Measurements from ENCODE around the gene CDH15.
"Not testable (repeated sequence)": the region's sequence is repeated elsewhere in the genome, so short reads cannot be mapped to it uniquely, and the experiment has no call there.

Gene CDH15

GRCh38 chr16:89202422-89203215 is 31.1 kb downstream of the CDH15 start:
- DNase-seq = no peak

DNA sequence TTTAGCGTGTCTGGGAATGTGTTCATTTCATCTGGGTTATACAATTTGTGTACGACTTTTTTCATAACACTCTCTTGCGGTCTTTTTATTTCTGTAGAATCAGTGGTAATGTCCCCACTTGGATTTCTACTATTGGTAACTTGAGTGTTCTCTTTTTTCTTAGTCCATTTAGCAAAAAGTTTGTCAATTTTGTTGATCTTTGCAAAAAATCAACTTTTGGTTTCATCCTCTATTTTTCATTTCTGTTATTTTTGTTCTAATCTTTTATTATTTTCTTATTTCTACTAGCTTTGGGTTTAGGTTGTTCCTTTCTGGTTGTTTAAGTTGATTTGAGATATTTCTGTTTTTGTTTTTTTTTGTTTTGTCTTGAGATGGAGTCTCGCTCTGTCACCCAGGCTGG is 36.4 kb downstream of the CDH15 start:
- DNase-seq = no peak

DNA sequence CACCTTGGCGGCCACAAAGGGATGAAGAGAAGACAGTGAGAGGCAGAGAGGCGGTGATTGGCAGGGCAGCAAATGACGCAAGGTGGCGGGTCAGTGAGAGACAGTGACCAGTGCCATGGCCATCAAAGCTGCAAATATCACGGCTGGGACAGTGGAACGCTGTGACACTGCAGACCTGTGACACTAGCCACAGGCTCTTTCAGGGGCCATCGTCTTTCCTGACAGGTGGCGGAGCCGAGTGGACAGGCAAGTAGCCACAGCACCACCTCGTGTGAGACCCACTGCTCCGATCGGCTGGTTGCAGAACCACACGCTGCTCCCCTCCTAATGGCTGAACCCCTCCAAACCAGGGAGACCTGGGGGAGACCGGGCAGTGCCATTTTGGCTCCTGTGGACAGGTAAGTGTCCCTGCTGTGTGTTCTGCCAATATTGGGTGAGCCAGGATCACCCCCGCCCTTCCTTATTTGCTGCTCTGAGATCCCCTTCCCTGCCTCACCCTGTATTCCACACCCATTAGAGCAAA is 38.0 kb downstream of the CDH15 start:
- DNase-seq = no peak

DNA sequence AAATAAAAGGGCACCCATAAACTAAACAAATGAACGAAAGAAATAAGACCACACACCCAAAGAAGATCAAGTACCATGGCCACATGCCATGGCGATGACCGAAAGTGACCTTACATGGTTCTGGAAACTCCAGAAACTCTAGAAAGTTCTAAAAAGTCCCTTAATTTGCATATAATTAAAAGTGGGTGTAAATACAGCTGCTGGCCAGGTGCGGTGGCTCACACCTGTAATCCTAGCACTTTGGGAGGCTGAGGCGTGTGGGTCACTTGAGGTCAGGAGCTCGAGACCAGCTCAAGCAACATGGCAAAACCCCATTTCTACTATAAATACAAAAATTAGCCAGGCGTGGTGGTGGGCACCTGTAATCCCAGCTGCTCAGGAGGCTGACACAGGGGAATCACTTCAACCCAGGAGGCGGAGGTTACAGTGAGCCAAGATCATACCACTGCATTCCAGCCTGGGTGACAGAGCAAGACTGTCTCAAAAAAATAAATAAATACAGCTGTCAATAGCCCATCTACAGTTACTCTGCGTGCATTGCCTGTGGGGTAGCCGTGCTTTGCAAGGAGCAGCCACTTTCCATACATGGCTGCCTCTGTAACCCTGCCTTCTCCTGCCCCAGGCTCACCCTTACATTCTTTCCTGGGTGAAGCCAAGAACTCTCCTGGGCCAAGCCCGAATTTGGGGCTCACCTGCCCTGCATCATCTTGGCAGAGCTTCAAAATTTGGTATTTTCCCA is 38.8 kb downstream of the CDH15 start:
- no peak for DNase-seq

- no peak for DNase-seq
Observed at GRCh38 chr16:89210904-89211515, 39.5 kb downstream of the CDH15 start.

- DNase-seq = peak; percentile 80 to 84
Observed at GRCh38 chr16:89216315-89217137, 45.0 kb downstream of the CDH15 start.

DNA sequence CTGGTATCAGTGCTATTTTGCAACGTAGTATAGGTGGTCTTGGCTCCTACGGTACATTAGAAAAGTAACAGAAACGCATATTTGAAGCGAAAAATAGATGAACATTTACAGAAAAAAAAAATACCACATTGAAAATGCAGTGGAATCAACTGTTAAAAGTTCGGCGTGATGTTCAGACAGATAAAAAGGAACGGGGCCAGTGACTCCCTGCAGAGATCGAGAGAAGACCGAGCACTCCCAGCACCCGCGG is 45.5 kb downstream of the CDH15 start:
- DNase-seq = no peak

- DNase-seq = peak; percentile 81 to 82
Observed at GRCh38 chr16:89217388-89218191, 46.0 kb downstream of the CDH15 start, which contains the start of gene ZNF778. Gene ZNF778, plus strand, starts transcription at chr16:89217703. Its CDS starts 3,425 bp downstream, at chr16:89221128.

- DNase-seq = no peak
Observed at GRCh38 chr16:89219365-89219764, 47.8 kb downstream of the CDH15 start.

GRCh38 chr16:89221604-89222003 is 50.1 kb downstream of the CDH15 start:
- DNase-seq = no peak

DNA sequence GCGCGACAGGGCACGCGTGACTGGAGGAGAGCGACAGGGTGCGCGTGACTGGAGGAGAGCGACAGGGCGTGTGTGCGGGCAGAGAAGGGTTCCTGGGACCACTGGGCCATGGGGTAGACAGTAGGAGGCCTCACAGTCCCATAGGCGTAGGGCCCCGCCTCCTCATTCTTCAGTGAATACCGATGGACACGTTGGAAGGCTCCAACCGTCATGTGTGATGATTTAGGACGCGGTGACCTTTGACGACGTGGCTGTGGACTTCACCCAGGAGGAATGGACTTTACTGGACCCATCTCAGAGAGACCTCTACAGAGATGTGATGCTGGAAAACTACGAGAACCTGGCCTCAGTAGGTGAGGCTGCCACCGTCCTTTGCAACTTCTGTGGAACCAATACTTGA is 51.4 kb downstream of the CDH15 start:
- DNase-seq = no peak

DNA sequence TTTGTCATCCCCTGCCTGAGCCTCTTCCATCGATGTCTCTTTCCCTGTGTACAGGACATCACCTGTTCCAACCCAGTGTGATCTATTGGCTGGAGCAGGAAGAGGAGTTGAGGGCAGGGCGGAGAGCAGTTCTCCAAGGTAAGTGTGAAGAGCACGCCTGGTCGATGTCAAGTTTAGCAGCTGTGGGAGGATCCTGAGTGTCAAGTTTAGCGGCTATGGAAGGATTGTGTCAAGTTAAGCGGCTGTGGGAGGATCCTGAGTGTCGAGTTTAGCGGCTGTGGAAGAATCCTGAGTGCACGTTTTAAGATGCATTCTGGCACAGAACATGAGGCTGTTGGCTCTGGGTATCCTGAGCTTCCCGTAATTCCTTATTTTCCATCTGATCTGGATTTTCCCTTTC is 53.1 kb downstream of the CDH15 start:
- DNase-seq = no peak

GRCh38 chr16:89230255-89230654 is 58.7 kb downstream of the CDH15 start:
- no peak for DNase-seq

- DNase-seq = no peak
Observed at GRCh38 chr16:89232107-89232506, 60.6 kb downstream of the CDH15 start.

DNA sequence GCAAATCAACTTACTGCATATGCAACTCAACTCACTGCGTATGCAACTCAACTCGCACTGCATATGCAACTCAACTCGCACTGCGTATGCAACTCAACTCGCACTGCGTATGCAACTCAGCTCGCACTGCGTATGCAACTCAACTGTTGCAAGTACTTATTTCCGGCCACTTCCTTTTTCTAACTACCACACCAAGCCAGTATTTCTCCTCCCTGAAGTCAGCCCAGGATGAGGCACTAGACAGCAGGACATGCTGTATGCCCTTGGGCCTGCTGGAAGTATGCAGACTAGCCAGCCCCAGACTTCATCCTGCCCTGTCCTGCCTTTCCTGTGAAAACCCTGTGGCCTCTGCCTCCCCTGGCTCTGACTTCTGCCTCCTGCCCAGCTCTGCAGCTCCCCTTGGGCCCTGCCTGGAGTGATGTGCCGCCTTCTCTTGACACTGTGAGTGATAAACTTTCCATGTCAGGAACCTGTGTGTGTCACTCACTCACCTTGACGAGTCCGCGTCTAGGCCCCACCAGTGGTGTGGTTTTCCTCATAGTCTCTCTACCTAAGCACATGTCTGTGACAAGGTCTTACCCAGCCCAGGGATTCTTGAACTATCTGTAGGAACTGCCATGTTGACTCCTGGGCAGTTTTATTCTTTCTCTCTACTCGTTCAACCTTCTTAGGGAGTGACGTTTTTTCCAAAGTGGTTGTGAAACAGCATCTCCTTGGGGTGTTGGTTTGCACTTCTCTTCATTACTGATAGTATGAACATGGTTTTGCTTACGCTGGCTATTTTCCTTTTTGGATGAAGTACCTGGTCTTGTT is 62.3 kb downstream of the CDH15 start:
- no peak for DNase-seq

GRCh38 chr16:89237733-89238132 is 66.2 kb downstream of the CDH15 start:
- no peak for DNase-seq

GRCh38 chr16:89241187-89242007 is 69.8 kb downstream of the CDH15 start:
- DNase-seq = peak; percentile 67 to 76

DNA sequence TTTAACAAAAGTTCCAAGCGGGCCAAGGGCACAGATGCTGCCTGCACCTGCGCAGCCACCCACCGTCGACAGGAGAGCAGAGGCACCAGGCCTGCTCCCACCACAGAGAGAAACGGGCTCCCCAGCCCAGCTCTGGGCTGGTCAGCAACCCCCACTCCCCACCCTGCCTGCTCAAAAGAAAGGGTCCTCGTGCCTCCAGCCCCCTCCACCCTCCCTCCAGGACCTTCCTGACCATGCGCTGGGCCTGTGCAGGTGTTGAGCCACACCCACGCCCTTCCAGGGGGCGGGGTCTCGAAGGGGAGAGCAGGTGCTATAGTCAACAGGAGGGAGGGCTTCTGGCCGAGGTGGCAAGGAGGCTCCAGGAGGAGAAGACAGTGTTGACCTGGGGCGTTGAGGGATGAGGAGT is 71.2 kb downstream of the CDH15 start:
- no peak for DNase-seq

DNA sequence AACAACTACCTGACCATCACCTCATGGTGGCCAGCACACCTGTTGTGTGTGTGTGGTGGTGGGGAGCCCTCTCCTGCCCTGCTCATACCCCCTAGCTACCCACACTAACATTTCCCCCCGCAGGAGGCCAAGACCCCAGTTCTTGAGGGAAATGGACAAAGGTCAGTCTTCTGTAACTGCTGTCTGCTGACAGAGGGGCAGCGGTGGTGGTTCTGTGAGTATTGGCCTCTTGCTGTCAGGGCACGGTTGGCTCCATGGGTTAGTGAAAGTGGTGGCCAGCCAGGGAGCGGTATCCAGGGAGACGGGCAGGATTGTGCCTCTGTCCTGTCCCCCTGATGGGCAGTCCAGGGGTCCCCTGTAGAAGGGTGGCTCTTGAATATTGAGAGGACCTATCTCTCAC is 72.1 kb downstream of the CDH15 start:
- DNase-seq = no peak

DNA sequence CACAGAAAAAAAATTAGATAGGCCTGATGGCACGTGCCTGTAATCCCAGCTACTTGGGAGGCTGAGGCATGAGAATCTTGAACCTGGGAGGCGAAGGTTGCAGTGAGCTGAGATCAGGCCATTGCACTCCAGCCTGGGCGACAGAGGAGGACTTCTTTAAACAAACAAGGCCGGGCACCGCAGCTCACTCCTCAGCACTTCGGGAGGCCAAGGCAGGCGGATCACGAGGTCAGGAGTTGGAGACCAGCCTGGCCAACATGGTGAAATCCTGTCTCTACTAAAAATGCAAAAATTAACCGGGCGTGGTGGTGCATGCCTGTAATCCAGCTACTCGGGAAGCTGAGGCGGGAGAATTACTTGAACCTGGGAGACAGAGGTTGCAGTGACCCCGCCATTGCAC is 72.7 kb downstream of the CDH15 start:
- not testable (repeated sequence) for DNase-seq
